ENCODE measurements around the gene IFNL3.

- TF ChIP-seq CTCF (IDR thresholded peaks at IDR 0.05) = no peak
- TF ChIP-seq POLR2A (IDR thresholded peaks at IDR 0.05) = no peak
- TF ChIP-seq EP300 (IDR thresholded peaks at IDR 0.05) = no peak
These were observed 37.4 kb downstream of the IFNL3 start for GRCh38 chr19:39207293-39207836.

All from suprapubic skin (tissue), 3 donors.